Measurements from ENCODE around the gene MRM1. TPM values are rescaled to one million over a fixed set of nuclear protein-coding genes. Genes with fewer than 3 reads are reported as not detected.

The MRM1 gene
- total RNA-seq, 1 donor = 2.3 TPM

DNA sequence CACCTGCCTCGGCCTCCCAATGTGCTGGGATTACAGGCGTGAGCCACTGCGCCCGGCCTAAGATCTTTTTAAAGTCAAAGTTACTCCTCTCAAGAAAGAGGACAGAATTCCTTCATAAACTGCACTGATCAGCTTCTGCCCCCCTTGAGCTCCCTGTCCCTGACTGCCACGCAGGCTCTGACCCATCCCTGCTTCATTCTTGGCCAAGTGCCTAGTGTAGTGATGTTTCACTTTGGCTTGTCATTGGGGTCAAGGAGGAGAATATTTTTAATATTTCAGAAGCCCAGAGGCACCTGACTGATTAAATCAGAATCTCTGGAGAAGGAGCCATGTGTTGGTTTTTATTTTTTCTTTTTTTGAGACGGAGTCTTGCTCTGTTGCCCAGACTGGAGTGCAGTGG is 9.1 kb downstream of the MRM1 start:
- H3K4me3 ChIP-seq (ENCODE audit: low read depth, low read length) = no peak overlapping the region
- TF ChIP-seq, protein P1, sequence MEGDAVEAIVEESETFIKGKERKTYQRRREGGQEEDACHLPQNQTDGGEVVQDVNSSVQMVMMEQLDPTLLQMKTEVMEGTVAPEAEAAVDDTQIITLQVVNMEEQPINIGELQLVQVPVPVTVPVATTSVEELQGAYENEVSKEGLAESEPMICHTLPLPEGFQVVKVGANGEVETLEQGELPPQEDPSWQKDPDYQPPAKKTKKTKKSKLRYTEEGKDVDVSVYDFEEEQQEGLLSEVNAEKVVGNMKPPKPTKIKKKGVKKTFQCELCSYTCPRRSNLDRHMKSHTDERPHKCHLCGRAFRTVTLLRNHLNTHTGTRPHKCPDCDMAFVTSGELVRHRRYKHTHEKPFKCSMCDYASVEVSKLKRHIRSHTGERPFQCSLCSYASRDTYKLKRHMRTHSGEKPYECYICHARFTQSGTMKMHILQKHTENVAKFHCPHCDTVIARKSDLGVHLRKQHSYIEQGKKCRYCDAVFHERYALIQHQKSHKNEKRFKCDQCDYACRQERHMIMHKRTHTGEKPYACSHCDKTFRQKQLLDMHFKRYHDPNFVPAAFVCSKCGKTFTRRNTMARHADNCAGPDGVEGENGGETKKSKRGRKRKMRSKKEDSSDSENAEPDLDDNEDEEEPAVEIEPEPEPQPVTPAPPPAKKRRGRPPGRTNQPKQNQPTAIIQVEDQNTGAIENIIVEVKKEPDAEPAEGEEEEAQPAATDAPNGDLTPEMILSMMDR (IDR thresholded peaks at IDR 0.05; ENCODE audit: insufficient read depth, low read length) = no peak
- DNase-seq (ENCODE audit: low read depth) = no peak

DNA sequence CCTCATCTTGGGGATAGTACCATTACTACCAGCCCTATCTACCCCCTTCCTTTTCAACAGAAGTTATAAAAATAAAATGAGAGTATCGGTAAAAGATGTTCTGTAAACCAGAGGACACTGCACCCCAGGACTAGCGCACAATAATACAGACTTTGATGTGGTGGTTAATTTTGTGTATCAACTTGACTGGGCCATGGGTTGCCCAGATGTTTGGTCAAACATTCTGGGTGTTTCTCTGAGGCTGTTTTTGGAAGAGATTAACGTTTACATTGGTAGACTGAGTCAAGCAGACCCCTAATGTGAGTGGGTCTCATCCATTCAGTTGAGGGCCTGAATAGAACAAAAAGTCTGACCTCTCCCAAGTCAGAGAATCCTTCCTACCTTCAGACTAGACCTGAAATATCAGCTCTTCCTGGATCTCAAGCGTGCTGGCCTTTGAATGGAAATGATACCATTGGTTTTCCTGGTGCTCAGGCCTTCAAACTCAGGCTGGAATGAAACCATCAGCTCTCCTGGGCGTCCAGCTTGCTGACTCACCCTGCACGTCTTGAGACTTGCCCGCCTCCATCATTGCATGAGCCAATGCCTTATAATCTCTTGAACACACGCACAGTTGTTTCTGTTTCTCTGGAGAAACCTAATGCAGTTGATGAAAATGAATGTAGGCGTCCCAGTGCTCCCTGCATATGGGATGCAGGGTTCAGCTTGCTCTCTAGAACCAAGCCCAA is 10.1 kb downstream of the MRM1 start:
- H3K4me3 ChIP-seq (ENCODE audit: low read depth, low read length) = no peak overlapping the region
- peak; percentile 86 for DNase-seq (ENCODE audit: low read depth)
- TF ChIP-seq, protein P1 (IDR thresholded peaks at IDR 0.05; ENCODE audit: insufficient read depth, low read length) = no peak

DNA sequence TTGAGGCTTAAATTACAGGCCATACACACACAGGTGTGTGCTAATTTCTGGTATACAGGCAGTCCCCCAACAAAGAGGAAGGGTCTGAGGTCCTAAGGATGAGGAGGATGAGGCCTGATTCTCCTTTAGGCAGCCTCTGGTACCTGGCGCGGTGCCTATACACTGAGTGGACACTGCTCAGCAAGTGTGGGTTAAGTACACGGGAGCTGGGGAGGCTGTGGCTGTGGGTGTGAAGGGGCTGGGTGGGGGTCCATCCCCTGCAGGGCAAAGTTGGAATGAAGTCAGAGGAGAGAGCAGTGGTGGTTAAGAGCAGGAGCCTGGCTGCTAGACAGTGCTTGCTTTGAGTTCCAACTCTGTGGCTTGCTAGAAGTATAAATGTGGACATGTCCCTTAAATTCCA is 10.9 kb downstream of the MRM1 start:
- no peak for DNase-seq (ENCODE audit: low read depth)
- H3K4me3 ChIP-seq (ENCODE audit: low read depth, low read length) = no peak overlapping the region
- TF ChIP-seq, protein P1 (IDR thresholded peaks at IDR 0.05; ENCODE audit: insufficient read depth, low read length) = no peak

DNA sequence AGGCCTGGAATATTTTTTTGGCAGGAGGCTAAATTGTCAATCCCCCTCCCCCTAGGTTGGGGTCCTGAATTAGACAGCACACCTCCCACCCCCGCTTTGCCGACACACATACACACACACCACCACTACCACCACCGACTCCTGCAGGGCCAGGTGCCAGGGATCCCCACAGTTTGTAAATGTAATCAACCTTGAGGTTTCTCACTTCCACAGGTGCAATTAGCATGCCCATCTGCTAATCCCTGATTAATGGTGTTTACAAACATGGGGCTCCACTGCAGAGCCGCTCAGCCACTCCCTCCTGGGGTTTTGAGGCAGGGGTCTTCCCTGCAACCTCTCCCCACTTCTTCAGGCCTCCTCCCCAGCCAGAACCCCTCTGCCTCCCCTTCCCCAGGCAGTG is 11.8 kb downstream of the MRM1 start:
- no peak overlapping the region for H3K4me3 ChIP-seq (ENCODE audit: low read depth, low read length)
- TF ChIP-seq, protein P1 (IDR thresholded peaks at IDR 0.05; ENCODE audit: insufficient read depth, low read length) = no peak
- DNase-seq (ENCODE audit: low read depth) = no peak

DNA sequence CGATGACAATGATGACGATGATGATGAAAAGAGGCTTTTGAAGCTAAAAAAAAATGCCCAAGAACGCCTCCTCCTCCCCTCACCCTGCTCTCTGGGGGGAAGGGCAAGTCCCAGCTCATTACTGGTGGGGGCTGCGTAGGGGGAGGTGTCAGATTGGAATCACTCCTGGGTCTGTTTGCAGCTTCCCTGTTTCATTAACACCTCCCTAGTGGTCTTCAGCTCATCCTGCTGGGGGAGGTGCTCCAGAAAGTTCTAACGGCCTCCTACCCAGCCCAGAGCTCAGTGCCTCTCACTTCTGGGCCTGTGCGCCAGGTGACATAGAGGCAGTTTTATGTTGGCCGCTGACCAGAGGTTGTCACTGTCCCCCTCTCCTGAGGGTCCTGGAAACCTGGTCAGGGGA is 12.7 kb downstream of the MRM1 start:
- DNase-seq (ENCODE audit: low read depth) = no peak
- TF ChIP-seq, protein P1 (IDR thresholded peaks at IDR 0.05; ENCODE audit: insufficient read depth, low read length) = no peak
- no peak overlapping the region for H3K4me3 ChIP-seq (ENCODE audit: low read depth, low read length)

DNA sequence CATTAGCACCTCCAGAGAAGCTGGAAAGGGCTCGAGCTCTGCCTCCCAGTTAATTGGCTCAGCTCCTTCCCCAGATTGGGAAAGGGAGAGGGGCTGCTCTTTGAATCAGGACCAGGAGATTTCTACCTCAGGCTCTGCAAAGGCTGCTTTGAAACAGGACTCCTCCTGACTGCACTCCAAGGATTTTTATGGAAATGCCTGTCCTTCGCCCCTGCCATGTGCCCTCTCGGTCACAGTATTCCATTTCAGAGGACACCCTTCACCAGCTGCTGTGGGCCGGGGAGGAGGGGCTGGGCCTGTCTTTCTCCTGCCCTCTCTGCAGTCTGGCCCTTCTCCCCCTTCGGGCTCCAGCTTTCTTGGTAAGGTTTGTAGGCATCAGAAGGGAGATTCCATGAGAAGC is 13.6 kb downstream of the MRM1 start:
- DNase-seq (ENCODE audit: low read depth) = no peak
- no peak overlapping the region for H3K4me3 ChIP-seq (ENCODE audit: low read depth, low read length)
- TF ChIP-seq, protein P1 (IDR thresholded peaks at IDR 0.05; ENCODE audit: insufficient read depth, low read length) = no peak
